ENCODE measurements around the gene CLK2. TPM values are rescaled to one million over a fixed set of nuclear protein-coding genes. Genes with fewer than 3 reads are reported as not detected.

CLK2 gene
- total and polyA plus RNA-seq, 2 of the 13 experiments (the other 11 are each of a cell fraction or from before 2014, with no cell fraction given): 20.1 to 73.5 TPM

- TF ChIP-seq ZNF800 (CRISPR knock-in tag; IDR thresholded peaks at IDR 0.05) (0 out of 2 replicates have a peak, but pooled peaks have one; percentile 45), HDAC6 (IDR thresholded peaks at IDR 0.05; ENCODE audit: low read depth, low read length) (no peak), RBAK (CRISPR knock-in tag; IDR thresholded peaks at IDR 0.05) (peak; percentile 65; the same call in 1 of the 2 replicates), MAZ (IDR thresholded peaks at IDR 0.05; ENCODE audit: borderline replicate concordance, low read depth, low read length) (peak; percentile 74; the same call in 1 of the 2 replicates), MAZ (CRISPR knock-in tag; IDR thresholded peaks at IDR 0.05; ENCODE audit: low read depth) (no peak), PCBP1 (IDR thresholded peaks at IDR 0.05; ENCODE audit: borderline replicate concordance, low read depth, low read length) (0 out of 2 replicates have a peak, but pooled peaks have one; percentile 25), TIGD3 (CRISPR knock-in tag; IDR thresholded peaks at IDR 0.05; ENCODE audit: borderline replicate concordance) (peak; percentile 69; the same call in 1 of the 2 replicates), ZNF883 (CRISPR knock-in tag; IDR thresholded peaks at IDR 0.05; ENCODE audit: not compliant biosample characterization) (peak; percentile 26), PAXIP1 (CRISPR knock-in tag; conservative IDR thresholded peaks at IDR 0.05) (peak; percentile 55; the same call in 1 of the 2 replicates), KLF6 (CRISPR knock-in tag; IDR thresholded peaks at IDR 0.05) (peak; percentile 22; the same call in 1 of the 2 replicates), ZBTB37 (CRISPR knock-in tag; IDR thresholded peaks at IDR 0.05) (no peak), YEATS2 (CRISPR knock-in tag; IDR thresholded peaks at IDR 0.05; ENCODE audit: borderline replicate concordance) (peak; percentile 82), ZNF703 (CRISPR knock-in tag; IDR thresholded peaks at IDR 0.05; ENCODE audit: borderline replicate concordance) (0 out of 2 replicates have a peak, but pooled peaks have one; percentile 1), DMAP1 (CRISPR knock-in tag; IDR thresholded peaks at IDR 0.05) (peak; percentile 67; the same call in 1 of the 2 replicates), PITX1 (CRISPR knock-in tag; IDR thresholded peaks at IDR 0.05) (peak; percentile 56), BRD4 (CRISPR knock-in tag; IDR thresholded peaks at IDR 0.05) (no peak), ZNF777 (CRISPR knock-in tag; IDR thresholded peaks at IDR 0.05) (peak; percentile 51; the same call in 1 of the 2 replicates), MYPOP (CRISPR knock-in tag; IDR thresholded peaks at IDR 0.05) (0 out of 2 replicates have a peak, but pooled peaks have one; percentile 34), HDAC2 (CRISPR knock-in tag; IDR thresholded peaks at IDR 0.05) (peak; percentile 22; the same call in 1 of the 2 replicates)
Observed at GRCh38 chr1:155227261-155228095, 45.8 kb downstream of the CLK2 start (continued).

Data from HepG2 (cell line).